Measurements from ENCODE around the gene SLCO2B1.

SLCO2B1 gene

GRCh38 chr11:75145196-75145971 is 5.5 kb upstream of the SLCO2B1 start:
- DNase-seq (ENCODE audit: low read depth) = no peak

- DNase-seq (ENCODE audit: low read depth) = no peak
Observed at GRCh38 chr11:75145972-75146519, 4.9 kb upstream of the SLCO2B1 start.

GRCh38 chr11:75146711-75147110 is 4.2 kb upstream of the SLCO2B1 start:
- no peak for DNase-seq (ENCODE audit: low read depth)

GRCh38 chr11:75147191-75147874 is 3.6 kb upstream of the SLCO2B1 start:
- DNase-seq (ENCODE audit: low read depth) = no peak

- no peak for DNase-seq (ENCODE audit: low read depth)
Observed at GRCh38 chr11:75147875-75148263, 3.0 kb upstream of the SLCO2B1 start.

GRCh38 chr11:75148436-75148983 is 2.4 kb upstream of the SLCO2B1 start:
- DNase-seq (ENCODE audit: low read depth) = no peak

GRCh38 chr11:75149766-75150465 is 991 bp upstream of the SLCO2B1 start:
- DNase-seq (ENCODE audit: low read depth) = no peak

DNA sequence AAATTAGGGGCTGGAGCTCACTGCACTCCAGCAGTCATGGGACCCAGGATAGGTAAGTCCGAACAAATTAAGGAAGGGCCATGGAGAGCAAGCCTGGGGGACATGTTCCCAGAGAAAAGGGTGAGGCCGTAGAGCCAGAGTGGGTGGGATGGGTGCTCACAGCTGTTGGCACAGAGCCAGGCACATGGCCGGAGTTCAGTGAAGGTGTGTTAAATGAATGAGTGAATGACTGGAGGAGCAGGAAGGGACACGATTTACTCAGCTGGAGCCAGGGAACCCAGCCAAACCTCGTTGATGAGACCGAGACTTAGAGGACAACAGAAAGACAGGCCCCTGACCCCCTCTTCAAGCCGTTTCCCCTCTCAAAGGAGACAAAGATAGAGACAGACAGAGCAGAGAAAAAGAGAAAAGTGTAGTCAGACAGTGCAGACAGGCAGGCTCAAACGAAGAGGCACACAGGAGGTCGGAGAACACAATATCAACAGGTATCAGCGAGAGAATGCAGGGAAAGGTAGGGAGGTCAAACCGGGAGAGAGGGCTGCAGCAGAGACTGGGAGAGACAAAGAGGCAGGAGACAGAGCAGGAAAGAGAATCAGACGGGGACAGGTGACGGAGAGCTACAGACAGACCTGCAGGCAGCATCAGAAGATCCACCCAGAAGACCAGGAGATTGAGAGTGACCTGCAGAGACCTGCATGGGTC is 590 bp downstream of the SLCO2B1 start:
- DNase-seq (ENCODE audit: low read depth) = no peak

DNA sequence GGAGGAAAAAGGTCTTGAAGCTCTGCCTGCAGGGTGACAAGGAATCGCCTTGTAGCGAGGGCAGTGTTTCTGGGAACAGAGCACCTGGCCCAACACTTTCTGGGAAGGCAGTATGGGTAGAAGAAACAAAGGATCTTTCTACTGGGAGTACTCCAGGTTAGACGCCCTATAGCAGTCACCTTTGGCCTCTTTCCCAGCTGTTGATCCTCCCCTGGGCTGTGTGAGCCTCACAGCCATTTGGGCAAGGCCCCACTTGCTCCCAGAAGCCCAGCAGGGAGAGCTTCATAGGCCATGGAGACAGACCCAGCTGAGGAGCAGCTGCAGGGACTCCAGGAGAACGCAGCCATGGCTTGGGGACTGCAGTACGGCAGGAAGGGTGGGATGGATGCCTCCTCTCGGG is 1.2 kb downstream of the SLCO2B1 start:
- DNase-seq (ENCODE audit: low read depth) = no peak

GRCh38 chr11:75152651-75153427 is 1.9 kb downstream of the SLCO2B1 start:
- DNase-seq (ENCODE audit: low read depth) = no peak

DNA sequence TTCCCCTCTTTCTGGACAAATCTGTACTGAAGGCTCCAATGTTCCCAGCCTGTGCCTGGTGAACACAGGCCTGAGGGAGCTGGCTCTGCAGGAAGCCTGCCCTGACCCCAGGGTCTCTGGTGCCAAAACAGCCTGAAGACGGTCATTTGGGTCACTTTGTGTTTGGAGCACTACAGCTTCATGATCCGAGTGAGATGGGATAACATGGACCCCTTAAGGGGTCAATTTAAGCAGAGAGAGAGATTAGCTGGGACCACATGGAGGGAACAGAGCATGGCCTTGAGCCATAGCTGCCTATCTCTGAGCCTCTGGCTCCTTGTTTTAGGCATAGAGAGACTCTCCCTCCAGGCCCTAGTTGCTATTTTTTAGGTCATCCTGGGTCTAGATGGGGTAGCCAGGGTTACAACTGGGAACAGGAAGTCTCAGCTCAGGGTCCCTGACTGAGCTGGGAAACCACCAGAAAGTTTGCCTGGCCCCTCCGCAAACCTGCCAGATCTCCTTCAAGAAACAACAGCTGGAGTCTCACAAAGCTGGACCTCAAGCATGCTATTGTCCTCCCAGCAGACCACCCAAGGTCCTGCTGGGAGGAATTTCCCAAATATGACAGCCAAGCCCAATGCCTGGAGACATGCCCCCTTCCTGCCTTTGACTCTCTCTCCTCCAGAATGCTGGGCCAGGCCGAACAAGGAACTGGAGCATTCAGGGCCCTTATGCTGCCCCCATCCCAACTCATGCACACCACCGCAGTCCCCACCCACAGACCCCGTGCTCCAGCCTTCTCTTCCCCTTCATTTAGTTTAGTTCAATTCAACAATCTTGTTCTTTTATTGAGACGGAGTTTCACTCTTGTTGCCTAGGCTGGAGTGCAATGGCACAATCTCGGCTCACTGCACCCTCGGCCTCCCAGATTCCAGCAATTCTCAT is 4.0 kb downstream of the SLCO2B1 start:
- no peak for DNase-seq (ENCODE audit: low read depth)

- DNase-seq (ENCODE audit: low read depth) = no peak
Observed at GRCh38 chr11:75155570-75156422, 4.9 kb downstream of the SLCO2B1 start.

DNA sequence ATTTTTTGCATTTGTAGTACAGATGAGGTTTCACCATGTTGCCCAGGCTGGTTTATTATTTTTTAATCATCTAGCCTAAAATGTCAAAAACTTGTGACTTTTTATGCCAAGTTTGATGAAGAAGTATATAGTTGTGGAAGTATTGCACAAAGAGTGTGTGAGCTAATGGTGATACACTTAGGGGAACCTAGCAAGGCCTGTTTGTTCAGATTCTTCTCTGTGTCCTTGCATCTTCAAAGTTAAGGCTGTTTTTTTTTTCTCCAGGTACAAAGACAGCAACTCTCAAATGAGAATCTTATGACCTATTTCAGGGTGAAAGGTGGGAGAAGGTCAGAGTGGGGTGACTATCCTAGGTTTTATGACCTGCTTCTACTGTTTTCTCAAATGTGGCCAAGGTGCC is 7.3 kb downstream of the SLCO2B1 start:
- DNase-seq (ENCODE audit: low read depth) = no peak

DNA sequence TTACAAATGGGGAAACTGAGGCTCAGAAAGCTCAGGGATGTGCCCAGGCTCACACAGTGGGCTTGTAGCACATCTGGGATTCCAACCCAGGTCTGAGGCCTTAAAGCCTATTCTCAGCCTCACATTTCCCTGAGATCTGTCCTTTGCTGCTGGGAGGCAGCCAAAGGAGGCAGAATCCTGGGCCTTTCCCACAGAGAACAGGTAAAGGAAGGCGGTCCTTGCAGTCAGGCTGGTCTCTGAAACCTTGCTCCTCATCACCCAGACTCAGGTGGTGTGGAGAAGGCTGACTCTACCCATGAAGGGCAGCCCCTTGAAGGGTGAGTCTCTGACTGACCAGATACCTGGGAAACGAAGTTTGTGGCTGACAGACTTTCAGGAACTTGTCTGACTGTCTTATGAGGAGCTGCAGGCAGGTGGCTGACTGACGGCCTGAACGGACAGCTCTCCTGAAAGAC is 7.8 kb downstream of the SLCO2B1 start:
- DNase-seq (ENCODE audit: low read depth) = no peak

GRCh38 chr11:75159151-75159953 is 8.4 kb downstream of the SLCO2B1 start:
- no peak for DNase-seq (ENCODE audit: low read depth)

- no peak for DNase-seq (ENCODE audit: low read depth)
Observed at GRCh38 chr11:75160220-75160757, 9.4 kb downstream of the SLCO2B1 start.

DNA sequence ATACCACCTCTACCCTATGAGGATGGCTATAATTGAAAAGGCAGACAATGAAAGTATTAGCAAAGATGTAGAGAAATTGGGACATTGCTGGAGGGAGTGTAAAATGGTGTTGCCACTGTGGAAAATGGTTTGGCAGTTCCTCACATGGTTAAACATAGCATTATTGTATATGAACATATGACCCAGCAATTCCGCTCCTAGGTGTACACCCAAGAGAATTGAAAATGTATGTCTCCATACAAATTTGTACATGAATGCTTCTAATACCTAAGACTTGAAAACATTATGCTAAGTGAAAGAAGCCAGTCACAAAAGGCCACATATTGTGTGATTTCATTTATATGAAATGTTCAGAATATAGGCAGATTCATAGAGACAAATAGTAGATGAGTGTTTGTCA is 10.0 kb downstream of the SLCO2B1 start:
- DNase-seq (ENCODE audit: low read depth) = no peak
